SK-N-SH (cell line): ENCODE results near the gene GHR. TPM values are rescaled to one million over a fixed set of nuclear protein-coding genes. Genes with fewer than 3 reads are reported as not detected.

ENCODE experiments used
- CTCF ChIA-PET: fragments of 300-600, 350-600 bp; formaldehyde crosslinking; extraction: SDS; loops from one replicate; lab custom pipeline; 2021; lab: Yijun Ruan, JAX
- POLR2A ChIA-PET: fragments of 350-600 bp; sonication (Branson Sonifier 250); formaldehyde crosslinking; extraction: SDS; loops from one replicate; lab custom pipeline; 2020; ENCODE audit warnings: antibody characterized with exemption, inconsistent platforms; lab: Yijun Ruan, JAX
- DNase-seq: peaks from one replicate; pipeline ENCODE4 v3.0.0; 2012
- H2AFZ ChIP-seq: fragments of 200-600 bp; sonication (generic); 2 replicates; pipeline ENCODE4 v1.8.1; 2016; ENCODE audit warnings: antibody characterized with exemption, mild to moderate bottlenecking, low read depth
- H3F3A ChIP-seq: fragments of 200-600 bp; sonication (generic); replicated peaks from 2 replicates; pipeline ENCODE3; 2016; ENCODE audit warnings: antibody characterized with exemption, mild to moderate bottlenecking; ENCODE audit not compliant: insufficient read depth
- H3K27ac ChIP-seq, 2 experiments: fragments of 200-500 bp in 1 of 2; fragments of 200-600 bp in 1 of 2; sonication (Bioruptor generic) in 1 of 2; sonication (generic), shearing (Covaris generic) in 1 of 2; 2 replicates each; pipeline versions ENCODE4 v1.5.1 to v1.6.1; 2014 to 2016; ENCODE audit warnings: low read depth in 2 of 2, inconsistent platforms in 1 of 2, low read length in 1 of 2, mild to moderate bottlenecking in 1 of 2, mixed read lengths in 1 of 2
- H3K27me3 ChIP-seq: fragments of 200-600 bp; sonication (generic), shearing (Covaris generic); 2 replicates; pipeline ENCODE4 v1.6.1; 2016; ENCODE audit warnings: mixed run types; ENCODE audit not compliant: insufficient read depth
- H3K36me3 ChIP-seq, 2 experiments: fragments of 200-500 bp in 1 of 2; fragments of 200-600 bp in 1 of 2; sonication (Bioruptor generic) in 1 of 2; sonication (generic) in 1 of 2; replicated peaks in 1 of 2; 2 replicates each; pipeline versions ENCODE3 to v1.5.1; 2014 to 2016; ENCODE audit warnings: low read length in 1 of 2, mild to moderate bottlenecking in 1 of 2; ENCODE audit not compliant: insufficient read depth in 2 of 2, control insufficient read depth in 1 of 2
- H3K4me1 ChIP-seq, 2 experiments: fragments of 200-500 bp in 1 of 2; fragments of 200-600 bp in 1 of 2; sonication (Bioruptor generic) in 1 of 2; sonication (generic), shearing (Covaris generic) in 1 of 2; 2 replicates each; pipeline versions ENCODE4 v1.5.1 to v1.6.1; 2014 to 2016; ENCODE audit warnings: low read depth in 1 of 2, low read length in 1 of 2, mixed run types in 1 of 2; ENCODE audit not compliant: insufficient read depth in 2 of 2, control insufficient read depth in 1 of 2
- H3K4me2 ChIP-seq: fragments of 200-600 bp; sonication (generic), shearing (Covaris generic); 2 replicates; pipeline ENCODE4 v1.6.1; 2017; ENCODE audit warnings: mixed run types
- H3K4me3 ChIP-seq, 2 experiments: fragments of 200-500 bp in 1 of 2; fragments of 200-600 bp in 1 of 2; sonication (Bioruptor generic) in 1 of 2; sonication (generic), shearing (Covaris generic) in 1 of 2; 2 replicates each; pipeline versions ENCODE4 v1.5.1 to v1.8.1; 2014 to 2016; ENCODE audit warnings: low read depth in 2 of 2, inconsistent platforms in 1 of 2, low read length in 1 of 2, mild to moderate bottlenecking in 1 of 2, mixed read lengths in 1 of 2, moderate library complexity in 1 of 2
- H3K79me2 ChIP-seq: fragments of 200-600 bp; sonication (generic); 2 replicates; pipeline ENCODE4 v1.8.1; 2017; ENCODE audit warnings: mild to moderate bottlenecking; ENCODE audit not compliant: insufficient read depth
- H3K9ac ChIP-seq: fragments of 200-600 bp; sonication (generic); 2 replicates; pipeline ENCODE4 v1.6.1; 2017; ENCODE audit warnings: mixed run types
- H3K9me2 ChIP-seq: fragments of 200-600 bp; sonication (generic); 2 replicates; pipeline ENCODE4 v1.6.1; 2017; ENCODE audit warnings: mixed run types
- H3K9me3 ChIP-seq: fragments of 200-600 bp; sonication (generic); 2 replicates; pipeline ENCODE4 v1.6.1; 2017; ENCODE audit warnings: mixed run types, mild to moderate bottlenecking, moderate library complexity
- H4K20me1 ChIP-seq: fragments of 200-600 bp; sonication (generic); 2 replicates; pipeline ENCODE4 v1.6.1; 2017; ENCODE audit warnings: mild to moderate bottlenecking, mixed run types; ENCODE audit not compliant: insufficient read depth
- CHD2 ChIP-seq: fragments of 150-350 bp; IDR thresholded peaks from 2 replicates; pipeline ENCODE4 v1.6.1; 2018; ENCODE audit warnings: low read length; ENCODE audit not compliant: partially characterized antibody
- ELF1 ChIP-seq: IDR thresholded peaks from 2 replicates; pipeline ENCODE4 v1.4.0; 2012
- GATA2 ChIP-seq: sonication (generic); formaldehyde crosslinking; IDR thresholded peaks from 2 replicates; pipeline ENCODE4 v1.5.0; 2020; ENCODE audit warnings: mild to moderate bottlenecking, missing genetic modification reagents
- JUND ChIP-seq: IDR thresholded peaks from 2 replicates; pipeline ENCODE4 v1.4.0; 2012
- MEF2A ChIP-seq: IDR thresholded peaks from 2 replicates; pipeline ENCODE4 v1.4.0; 2012; ENCODE audit warnings: low read depth, borderline replicate concordance
- POLR2AphosphoS5 ChIP-seq: IDR thresholded peaks from 2 replicates; pipeline ENCODE4 v1.6.1; 2012; ENCODE audit warnings: low read depth, low read length
- RAD21 ChIP-seq: IDR thresholded peaks from 2 replicates; pipeline ENCODE4 v1.6.1; 2012; ENCODE audit warnings: mild to moderate bottlenecking, low read length
- RFX5 ChIP-seq: IDR thresholded peaks from 2 replicates; pipeline ENCODE4 v1.6.1; 2012; ENCODE audit warnings: mild to moderate bottlenecking, improper control_type of control experiment, low read length
- SMC3 ChIP-seq: IDR thresholded peaks from 2 replicates; pipeline ENCODE4 v1.6.1; 2012; ENCODE audit warnings: low read depth, low read length, improper control_type of control experiment
- TCF12 ChIP-seq: IDR thresholded peaks from 2 replicates; pipeline ENCODE4 v1.4.0; 2012
- TEAD4 ChIP-seq: IDR thresholded peaks from 2 replicates; pipeline ENCODE4 v1.4.0; 2012; ENCODE audit warnings: mild to moderate bottlenecking, borderline replicate concordance; ENCODE audit not compliant: insufficient read depth
- WGBS: methylation state at CpG from one replicate; pipeline ENCODE4 v1.1.6; 2017; ENCODE audit warnings: low lambda C conversion rate; 5-methylcytosine and 5-hydroxymethylcytosine counted together
- polyA plus RNA-seq, 3 experiments: library from polyadenylated mRNA; depleted of rRNA; stranded (reverse); fragments of >200 nt; gene quantifications; 2 replicates each; pipeline ENCODE4 v1.2.3, GENCODE V29; 2012
- TF ChIP-seq, protein P1 (sequence below): IDR thresholded peaks from 2 replicates; pipeline ENCODE4; 2012
- TF ChIP-seq, protein P2 (sequence below): fragments of 200-600 bp; sonication (generic); IDR thresholded peaks from 2 replicates; pipeline ENCODE4 v1.6.1; 2017; ENCODE audit warnings: antibody characterized with exemption, mild to moderate bottlenecking, moderate library complexity

The GHR gene
- polyA plus RNA-seq, 1 of the 3 experiments (the other 2 are of a cell fraction): 0.03 TPM

DNA sequence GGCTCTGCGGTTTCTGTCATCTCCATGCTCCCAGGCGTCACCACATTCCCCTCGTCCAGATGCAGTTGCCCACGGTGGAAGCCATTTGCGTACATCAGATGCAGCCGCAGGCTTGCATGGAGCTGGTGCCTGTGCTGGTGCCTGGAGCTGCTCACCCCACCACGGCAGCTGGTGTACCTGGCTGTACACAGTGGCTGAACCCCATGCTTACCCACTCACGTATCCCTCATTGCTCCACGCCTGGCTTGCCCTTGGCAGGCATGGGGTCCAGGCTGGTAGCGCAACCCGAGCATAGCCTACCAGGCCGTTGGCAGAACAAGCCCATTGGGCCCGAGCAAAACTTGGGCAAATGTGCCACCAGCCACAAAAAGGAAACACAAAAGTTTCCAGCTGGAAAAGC is 159.5 kb downstream of the GHR start (continued):
- TF ChIP-seq RAD21: no peak
- TF ChIP-seq, protein P1, sequence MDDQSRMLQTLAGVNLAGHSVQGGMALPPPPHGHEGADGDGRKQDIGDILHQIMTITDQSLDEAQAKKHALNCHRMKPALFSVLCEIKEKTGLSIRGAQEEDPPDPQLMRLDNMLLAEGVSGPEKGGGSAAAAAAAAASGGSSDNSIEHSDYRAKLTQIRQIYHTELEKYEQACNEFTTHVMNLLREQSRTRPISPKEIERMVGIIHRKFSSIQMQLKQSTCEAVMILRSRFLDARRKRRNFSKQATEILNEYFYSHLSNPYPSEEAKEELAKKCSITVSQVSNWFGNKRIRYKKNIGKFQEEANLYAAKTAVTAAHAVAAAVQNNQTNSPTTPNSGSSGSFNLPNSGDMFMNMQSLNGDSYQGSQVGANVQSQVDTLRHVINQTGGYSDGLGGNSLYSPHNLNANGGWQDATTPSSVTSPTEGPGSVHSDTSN: no peak
- no peak for TF ChIP-seq MEF2A

- Histone ChIP-seq H3K9me3 (no peaks in the 10 kb centered on the region), H2AFZ (no peak overlapping the region), H3K27me3 (no peaks in the 10 kb centered on the region; the same call in none of the 2 replicates), H3K4me1 (no peaks in the 10 kb centered on the region), H3K36me3 (no peaks in the 10 kb centered on the region), H3K27ac (no peak overlapping the region), H3K4me2 (no peak overlapping the region), H3F3A (no peaks in the 10 kb centered on the region), H3K79me2 (no peaks in the 10 kb centered on the region), H3K9me2 (no peaks in the 10 kb centered on the region), H4K20me1 (no peaks in the 10 kb centered on the region), H3K4me3 (no peak overlapping the region; a peak in 1 of 4 replicates), H3K9ac (no peak overlapping the region)
- peak; percentile 59 for TF ChIP-seq RAD21
- no peak for TF ChIP-seq POLR2AphosphoS5
- TF ChIP-seq GATA2 (CRISPR knock-in tag): peak; percentile 71
- no peak for TF ChIP-seq TEAD4
- TF ChIP-seq, protein P1: peak; percentile 93
- TF ChIP-seq, protein P2, sequence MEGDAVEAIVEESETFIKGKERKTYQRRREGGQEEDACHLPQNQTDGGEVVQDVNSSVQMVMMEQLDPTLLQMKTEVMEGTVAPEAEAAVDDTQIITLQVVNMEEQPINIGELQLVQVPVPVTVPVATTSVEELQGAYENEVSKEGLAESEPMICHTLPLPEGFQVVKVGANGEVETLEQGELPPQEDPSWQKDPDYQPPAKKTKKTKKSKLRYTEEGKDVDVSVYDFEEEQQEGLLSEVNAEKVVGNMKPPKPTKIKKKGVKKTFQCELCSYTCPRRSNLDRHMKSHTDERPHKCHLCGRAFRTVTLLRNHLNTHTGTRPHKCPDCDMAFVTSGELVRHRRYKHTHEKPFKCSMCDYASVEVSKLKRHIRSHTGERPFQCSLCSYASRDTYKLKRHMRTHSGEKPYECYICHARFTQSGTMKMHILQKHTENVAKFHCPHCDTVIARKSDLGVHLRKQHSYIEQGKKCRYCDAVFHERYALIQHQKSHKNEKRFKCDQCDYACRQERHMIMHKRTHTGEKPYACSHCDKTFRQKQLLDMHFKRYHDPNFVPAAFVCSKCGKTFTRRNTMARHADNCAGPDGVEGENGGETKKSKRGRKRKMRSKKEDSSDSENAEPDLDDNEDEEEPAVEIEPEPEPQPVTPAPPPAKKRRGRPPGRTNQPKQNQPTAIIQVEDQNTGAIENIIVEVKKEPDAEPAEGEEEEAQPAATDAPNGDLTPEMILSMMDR: peak; percentile 85
- TF ChIP-seq SMC3: peak; percentile 52
- peak; percentile 37 for DNase-seq
- CTCF ChIA-PET: interaction anchor here (0.7 to 2.8 kb wide), 19 partner anchors 8 to 728 kb away, joined by 3 to 22 read pairs (median 5); partner anchors contain the start of gene GHR
- WGBS: 6% methylated on average over 4 of the region's 4 CpGs
- POLR2A ChIA-PET: no interaction called here
Observed at GRCh38 chr5:42583322-42583721, 160.1 kb downstream of the GHR start.

DNA sequence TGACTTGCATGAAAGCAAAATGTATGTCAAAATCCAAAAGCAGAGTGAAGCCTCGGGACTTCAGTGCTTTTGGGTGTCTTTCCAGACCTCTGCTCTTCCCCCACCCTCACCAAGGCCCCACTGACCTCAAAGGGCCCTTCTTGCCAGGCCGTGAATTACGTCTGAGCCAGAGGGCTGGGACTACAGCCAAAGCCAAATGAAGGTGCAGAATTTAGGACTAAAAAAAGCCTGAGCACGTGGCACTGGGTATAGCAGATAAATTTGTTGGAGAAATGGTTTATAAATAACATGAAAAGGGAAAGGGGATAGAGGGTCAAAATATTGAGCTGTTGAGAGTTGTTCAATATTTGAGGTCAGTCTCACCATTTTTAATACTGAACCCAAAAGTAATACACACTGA is 163.4 kb downstream of the GHR start:
- CTCF ChIA-PET: interaction anchor here (1.1 kb wide), 1 partner anchor 529 kb away, joined by 4 read pairs; no protein-coding TSS in a partner anchor
- no peaks in the 10 kb centered on the region; the same call in none of the 2 replicates for H3K27me3 ChIP-seq

More for the DNA sequence above, 163.4 kb downstream of the GHR start:
- DNase-seq: no peak
- no peaks in the 10 kb centered on the region for H4K20me1 ChIP-seq
- no peaks in the 10 kb centered on the region for H3K9me3 ChIP-seq
- H3K4me1 ChIP-seq: no peaks in the 10 kb centered on the region
- no peak overlapping the region for H3K27ac ChIP-seq
- no peak overlapping the region for H2AFZ ChIP-seq
- POLR2A ChIA-PET: no interaction called here
- H3K36me3 ChIP-seq: no peaks in the 10 kb centered on the region
- TF ChIP-seq RFX5 (no peak), CHD2 (no peak), MEF2A (no peak), ELF1 (no peak), JUND (no peak), TCF12 (no peak)
- TF ChIP-seq, all 33 proteins: peak for 0
- no peak overlapping the region for H3K4me3 ChIP-seq
- WGBS: 0% methylated on average over 4 of the region's 4 CpGs
- H3K79me2 ChIP-seq: no peaks in the 10 kb centered on the region
- H3F3A ChIP-seq: no peaks in the 10 kb centered on the region
- no peak overlapping the region for H3K4me2 ChIP-seq
- H3K9me2 ChIP-seq: no peaks in the 10 kb centered on the region
- H3K9ac ChIP-seq: no peak overlapping the region
